Lung microvascular endothelial cell (primary cell): Measurements from ENCODE around the gene SHISAL1. TPM values are rescaled to one million over a fixed set of nuclear protein-coding genes. Genes with fewer than 3 reads are reported as not detected.
"Not testable (repeated sequence)": the region's sequence is repeated elsewhere in the genome, so short reads cannot be mapped to it uniquely, and the experiment has no call there.

ENCODE experiments used
- DNase-seq, 2 donors: peaks; one replicate each; pipeline versions ENCODE4 v3.0.0 to v3.0.0-alpha.2; 2010; ENCODE audit warnings: low read depth in 2 of 2
- total RNA-seq: library from RNA; depleted of rRNA; stranded (reverse); fragments of >200 nt; gene quantifications from 2 replicates; pipeline ENCODE4 v1.2.1, GENCODE V29; 2014

The SHISAL1 gene
- total RNA-seq, 1 donor from 2014 or later, result under 0.01 TPM

DNA sequence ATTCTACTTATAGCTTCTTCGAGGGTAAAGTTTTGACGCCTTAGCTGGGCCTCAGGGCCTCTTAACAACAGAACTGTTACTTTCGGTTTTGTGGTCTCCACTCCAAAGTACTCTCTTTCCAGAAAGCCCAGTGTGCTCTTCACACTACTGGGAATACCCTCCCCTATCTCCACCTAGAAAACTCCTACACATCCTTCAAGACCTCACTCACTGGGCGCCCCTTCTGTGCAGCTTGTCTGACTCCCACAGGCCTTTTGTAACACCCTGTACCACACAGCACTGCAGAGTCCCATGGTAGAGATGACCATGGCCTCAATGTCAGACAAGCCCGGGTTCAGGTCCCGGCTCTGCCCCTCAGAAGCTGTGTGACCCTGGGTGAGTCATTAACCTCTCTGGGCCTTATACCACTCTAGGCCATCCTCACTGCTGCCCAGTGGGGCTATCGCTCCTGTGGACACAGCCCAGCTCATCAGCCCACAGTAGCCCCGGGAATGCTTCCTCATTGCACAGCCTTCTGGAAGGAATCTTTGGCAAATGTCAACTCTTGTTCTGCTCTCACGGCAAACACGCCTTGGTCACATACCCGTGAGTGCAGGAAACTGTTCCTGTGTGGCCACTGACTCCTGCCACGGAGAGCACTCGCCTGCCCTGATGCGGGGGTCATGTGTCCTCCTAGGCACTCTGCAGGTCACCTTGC is 51.4 kb downstream of the SHISAL1 start:
- DNase-seq, result no peak

DNA sequence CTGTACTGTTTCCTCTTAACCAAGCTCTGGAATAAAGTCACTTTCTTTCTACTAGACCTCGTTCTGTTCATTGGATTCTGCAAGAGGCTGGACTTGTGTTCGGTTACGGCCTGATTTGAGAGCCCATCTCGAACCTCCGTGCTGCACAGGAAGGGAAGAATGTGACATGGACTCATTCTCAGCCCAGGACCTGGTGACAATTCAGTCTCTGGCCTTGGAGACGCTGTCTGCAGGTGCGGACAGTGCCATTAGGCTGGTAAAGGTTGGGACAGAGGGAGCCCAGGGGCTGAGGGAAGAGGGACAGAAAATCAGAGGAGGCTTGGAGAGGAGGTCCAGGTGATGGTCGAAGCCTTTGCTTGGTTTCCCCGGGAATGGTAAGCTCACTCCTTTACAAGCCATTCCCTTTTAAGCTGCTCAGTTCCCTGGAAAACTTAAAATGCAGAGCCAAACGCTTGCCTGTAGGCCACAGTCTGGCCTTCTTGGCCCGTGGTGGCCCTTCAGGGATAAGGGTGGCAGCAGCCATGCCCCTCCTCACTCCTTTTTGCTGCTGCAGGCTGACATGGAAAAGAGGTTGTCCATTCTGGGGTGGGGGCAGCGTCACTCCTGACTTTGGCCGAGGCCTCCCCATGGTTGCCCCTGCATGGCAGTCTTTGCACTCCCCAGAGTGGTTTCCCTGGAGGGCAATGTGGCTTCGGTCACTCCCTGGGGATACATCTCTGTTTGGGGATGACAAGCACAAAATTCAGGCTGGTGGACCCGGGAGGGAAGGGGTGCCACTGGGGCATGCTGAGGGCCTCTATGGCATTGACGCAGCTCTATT is 52.3 kb downstream of the SHISAL1 start:
- DNase-seq, result no peak

DNA sequence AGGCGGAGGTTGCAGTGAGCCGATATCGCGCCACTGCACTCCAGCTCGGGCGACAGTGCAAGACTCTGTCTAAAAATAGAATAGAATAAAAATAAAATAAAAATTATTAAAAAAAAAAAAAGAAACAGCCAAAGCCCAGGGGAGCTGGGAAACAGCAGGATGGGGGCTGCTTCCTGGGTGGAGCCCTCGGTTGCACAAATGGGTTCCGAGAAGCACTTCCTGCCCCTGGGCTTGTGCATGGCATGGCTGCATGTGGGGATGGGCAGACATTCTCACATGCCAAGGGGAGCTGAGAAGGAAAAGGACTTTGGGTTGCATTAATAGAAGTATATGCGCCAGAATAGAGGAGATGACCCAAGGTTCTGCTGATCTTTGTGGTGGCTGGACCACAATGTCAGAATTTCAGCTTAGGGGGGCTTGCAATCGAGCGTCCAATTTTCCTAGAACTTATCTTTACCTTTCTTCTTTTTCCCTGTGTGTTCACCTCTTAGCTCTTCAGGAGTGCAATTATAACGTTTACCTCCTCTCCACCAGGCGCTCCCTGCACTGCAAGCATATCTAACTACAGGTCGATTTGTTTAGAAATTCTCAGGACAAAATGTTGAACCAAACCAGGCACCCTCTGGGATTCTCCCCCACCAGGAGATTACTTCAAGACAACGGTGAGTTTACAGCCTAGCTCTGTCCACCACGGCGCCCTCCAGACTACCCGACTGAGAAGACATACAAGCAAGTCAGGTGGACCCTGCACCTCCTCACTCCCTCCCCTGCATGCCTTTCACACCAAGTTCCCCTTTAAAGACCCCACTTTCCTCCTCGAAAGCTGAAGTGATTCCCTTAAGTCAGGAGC is 53.2 kb downstream of the SHISAL1 start:
- DNase-seq, result no peak

DNA sequence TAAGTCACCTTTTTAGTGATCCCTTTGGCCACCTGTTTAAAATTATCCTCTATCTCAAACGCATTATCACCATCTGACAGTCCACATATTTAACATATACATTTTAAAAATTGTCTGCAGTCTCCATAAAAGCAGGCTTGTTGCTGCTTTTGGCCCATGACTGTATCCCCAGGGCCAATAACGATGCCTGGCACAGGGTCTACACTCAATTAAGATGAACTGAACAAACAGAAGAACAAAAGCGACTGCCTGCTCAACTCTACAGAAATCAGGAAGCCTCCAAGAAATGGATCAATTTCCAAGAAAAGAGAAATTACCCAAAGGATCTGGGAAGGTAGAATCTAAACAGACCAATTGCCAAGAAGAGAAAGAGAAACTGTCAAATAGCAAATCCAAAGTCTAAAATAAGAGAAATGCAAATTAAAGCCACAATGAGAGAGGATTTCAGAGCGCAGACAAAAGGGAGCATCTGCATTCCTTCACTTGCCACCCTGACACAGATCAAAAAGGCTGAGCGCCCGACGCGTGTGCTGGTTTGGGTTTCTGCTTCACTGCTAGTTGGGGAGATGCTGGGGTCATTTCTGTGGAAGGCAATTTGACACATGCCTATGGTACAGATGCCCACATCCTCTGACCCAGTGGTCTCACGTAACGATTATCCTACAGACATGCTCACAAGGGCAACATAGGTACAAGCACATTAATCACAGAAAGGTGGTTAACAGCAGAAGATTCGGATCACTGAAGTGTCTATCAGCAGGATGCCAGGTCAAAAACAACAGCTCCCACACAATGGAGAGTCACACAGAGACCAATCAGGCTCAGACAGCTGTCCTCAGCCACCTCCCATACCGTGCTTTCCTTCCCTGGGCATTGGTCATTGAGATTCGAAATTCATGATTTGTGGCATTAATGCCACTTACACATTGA is 55.9 kb downstream of the SHISAL1 start:
- no peak for DNase-seq

DNA sequence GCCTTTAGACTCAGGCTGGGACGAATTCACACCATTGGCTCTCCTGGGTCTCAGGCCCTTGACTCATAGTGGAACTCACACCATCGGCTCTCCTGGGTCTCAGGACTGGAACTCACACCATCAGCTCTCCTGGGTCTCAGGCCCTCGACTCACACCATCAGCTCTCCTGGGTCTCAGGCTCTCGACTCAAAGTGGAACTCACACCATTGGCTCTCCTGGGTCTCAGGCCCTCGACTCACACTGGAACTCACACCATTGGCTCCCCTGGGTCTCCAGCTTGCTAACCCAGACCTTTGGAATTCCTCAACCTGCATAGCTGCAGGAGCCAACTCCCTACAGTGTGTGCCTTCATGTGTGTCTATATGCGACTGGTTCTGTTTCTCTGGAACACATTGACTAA is 56.7 kb downstream of the SHISAL1 start:
- DNase-seq, result no peak

DNA sequence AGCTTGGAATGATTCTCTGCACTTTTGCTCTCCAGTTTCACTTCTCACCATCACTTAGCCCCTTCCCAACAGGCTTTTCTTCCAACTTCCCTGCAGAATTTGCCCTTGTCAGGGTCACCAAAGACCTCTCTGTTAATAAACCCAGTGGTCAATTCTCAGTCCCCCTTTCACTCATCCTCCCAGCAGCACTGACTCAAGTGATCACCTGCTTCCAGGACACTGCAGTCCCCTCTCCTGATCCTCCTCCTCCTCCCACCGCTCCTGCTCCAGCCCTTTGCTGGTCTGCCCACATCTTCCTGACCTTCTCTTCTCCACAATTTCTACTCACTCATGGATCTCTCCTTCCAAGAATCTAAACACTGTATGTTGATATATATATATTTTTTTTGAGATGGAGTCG is 57.9 kb downstream of the SHISAL1 start:
- DNase-seq, result no peak

DNA sequence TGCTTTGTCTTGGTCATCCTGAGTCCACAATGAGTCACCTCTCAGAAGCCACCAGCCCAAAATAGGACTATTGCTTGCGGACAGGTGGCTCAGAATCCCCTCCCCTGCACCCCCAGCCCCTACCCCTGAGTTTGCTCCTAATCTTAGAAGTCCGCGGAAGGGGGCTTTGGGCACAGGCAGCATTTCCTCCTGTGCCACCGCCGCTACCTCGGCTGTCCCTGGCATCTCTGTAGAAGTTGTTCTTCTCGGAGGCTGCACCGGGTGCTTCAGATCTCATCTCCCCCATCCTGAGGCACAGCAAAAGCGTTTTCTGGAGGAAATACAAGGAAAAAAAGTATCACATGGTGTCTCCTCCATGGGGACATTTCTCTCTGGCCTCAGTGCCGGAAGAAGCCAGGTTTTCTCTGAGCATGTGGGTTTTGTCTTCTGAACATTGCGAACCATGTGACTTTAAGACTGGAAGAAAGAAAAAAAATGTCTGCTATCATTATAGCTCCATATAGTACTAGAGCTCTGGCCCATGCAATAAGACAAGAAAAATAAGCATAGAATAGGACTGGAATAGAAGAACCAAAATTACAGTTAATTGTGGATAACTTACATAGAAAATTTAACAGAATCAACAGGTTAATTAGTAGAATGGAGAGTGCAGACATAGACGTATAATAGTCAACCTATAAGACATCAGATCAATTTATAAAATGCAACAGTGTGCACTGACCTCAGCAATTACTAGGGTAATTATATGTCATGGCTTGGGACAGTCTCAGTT is 63.2 kb downstream of the SHISAL1 start:
- DNase-seq, result no peak

DNA sequence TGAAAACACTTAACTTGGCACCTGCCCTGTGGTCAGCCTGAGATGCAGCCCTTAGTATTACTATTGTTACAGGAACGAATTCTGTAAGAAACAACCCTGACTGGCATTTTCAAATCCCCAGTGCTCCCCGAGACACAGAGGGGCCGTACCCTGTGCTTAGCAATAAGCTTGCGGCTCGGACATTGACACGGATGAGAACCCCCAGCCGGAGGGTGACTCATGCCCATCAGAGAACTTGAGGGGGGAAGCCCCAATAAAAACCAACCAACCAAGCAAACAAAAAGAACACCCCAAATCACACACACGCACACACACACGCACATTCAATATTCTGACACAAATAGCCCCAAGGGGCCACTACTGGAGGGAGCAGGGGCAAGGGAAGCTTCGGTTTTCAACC is 63.8 kb downstream of the SHISAL1 start:
- no peak for DNase-seq

DNA sequence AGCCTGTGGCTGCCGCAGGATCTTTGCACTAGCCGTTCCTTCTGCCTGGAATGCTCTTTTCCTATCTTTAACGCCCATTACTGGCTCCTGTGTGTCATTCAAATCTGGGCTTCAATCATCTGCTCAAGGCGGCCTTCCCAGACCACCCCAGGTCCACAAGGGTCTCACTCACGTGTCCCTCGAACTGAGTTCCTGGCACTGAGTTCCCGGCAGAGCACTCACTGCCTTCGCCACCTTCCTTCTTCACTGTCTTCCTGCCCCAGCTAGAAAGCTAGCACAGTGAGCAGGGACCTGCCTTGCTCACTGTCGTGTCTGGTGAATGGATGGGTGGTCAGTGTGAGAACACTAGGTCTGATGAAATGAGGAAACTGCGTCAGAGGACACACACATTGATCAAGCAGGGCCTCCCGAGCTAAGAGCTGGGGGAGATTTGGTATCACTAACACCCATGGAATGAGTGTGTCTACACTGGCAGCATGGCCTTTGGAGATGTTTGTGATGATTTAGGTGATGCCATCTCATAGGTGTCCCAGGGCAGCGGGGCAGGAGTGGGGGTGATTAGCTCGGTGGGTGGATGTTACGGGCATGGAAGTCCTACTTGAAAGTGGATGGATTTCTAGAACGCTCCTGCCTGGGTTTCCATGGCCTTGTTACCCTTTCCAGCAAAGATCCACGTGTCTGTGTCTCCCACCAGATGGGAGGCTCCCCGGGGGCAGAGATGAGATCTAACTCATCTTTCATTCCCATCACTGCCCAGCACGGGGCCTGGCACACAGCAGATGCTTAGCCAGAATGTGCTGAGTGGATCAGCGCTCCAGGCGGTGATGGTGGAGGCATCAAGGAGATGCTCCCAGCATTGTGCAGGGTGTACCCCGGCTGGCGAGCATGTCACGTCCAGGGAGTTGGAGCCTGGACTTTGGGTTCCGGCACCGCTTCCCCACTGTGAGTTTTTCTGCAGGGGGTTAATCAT is 64.5 kb downstream of the SHISAL1 start:
- DNase-seq, result no peak

DNA sequence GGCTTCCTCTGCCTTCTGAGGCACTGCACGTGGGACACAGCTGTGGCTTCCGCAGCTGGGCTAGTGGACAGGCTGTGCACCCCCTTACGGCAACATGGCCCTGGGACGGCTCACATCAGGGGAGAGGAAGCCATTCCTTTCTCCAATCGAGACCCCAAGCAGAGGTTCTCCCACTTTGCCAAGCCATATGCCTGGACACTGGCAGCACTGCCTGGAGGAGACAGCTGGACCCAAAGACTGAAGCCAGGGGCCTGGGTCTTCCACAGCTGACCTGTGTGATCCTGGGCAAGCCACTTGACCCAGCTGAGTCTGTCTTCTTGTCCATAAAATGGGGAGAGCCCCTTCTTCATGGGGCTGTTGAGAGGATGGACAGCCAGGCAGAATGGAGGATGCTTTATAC is 65.4 kb downstream of the SHISAL1 start:
- DNase-seq, result no peak

DNA sequence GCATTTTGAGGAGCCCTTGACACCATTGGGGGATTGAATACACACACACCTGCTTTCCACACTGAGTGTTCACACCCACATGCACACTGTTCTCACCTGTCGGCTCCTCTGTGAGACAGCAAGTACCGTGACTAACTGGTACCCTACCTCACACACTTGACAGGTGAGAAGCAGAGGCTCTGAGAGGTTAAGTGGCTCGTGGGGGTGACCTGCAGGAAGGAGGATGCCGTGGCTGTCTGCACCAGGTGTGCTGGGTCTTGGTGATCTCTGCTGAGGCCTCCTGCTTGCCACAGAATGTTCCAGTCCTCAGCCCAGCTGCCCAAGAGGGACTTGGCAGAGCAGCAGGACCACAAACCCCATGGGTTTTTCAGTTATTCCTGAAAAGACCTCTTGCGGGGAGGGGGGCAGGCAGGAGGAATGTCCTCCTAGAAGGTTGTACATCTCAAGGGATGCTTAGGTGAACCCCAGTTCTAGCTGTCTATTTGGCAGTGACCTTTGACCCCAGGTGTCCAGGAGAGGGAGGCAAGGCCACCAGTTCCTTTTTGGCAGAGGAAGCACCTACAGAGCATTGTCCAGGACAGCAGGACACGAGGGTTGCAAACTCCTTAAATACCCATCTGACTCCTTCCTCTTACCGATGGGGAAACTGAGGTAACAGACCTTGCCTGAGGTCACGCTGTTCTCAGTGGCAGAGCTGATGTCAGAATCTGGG is 66.0 kb downstream of the SHISAL1 start:
- DNase-seq, result no peak

DNA sequence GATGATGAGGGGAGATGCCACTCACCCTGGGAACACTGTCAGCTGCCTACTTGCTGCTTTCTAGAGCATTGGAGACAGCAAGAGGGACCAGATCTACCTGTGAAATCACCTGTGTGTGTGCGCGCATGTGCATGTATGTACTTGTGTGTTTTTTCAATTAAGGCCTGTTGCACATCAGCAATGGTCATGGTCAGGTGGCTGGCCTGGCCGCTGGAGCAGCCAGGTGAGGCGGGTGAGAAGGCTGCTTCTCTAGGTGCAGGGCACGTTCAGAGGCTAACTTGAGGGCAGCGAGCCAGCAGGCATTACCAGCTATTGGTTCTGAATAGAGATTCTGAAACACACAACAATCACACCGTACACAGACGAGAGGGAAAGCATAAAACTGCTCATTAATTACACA is 66.9 kb downstream of the SHISAL1 start:
- no peak for DNase-seq

DNA sequence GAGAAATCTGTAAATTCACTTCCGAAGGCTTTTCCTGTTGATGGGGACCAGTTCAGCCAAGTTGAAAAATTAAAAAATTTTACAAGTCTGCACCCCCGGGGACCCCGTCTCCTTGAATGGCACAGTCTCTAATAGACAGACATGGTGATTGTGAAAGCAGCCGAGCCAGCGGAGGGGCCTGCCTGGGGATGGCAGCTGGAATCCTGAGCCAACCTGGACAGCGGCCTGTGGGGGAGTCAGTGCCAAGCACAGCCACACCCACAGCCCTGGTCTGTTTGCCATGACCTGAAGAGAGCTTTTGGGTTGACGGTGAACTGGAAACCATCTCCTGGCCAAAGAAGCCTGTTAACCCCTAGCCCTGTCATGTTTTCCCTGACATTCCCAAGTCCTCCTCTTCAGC is 67.3 kb downstream of the SHISAL1 start:
- DNase-seq, result no peak

DNA sequence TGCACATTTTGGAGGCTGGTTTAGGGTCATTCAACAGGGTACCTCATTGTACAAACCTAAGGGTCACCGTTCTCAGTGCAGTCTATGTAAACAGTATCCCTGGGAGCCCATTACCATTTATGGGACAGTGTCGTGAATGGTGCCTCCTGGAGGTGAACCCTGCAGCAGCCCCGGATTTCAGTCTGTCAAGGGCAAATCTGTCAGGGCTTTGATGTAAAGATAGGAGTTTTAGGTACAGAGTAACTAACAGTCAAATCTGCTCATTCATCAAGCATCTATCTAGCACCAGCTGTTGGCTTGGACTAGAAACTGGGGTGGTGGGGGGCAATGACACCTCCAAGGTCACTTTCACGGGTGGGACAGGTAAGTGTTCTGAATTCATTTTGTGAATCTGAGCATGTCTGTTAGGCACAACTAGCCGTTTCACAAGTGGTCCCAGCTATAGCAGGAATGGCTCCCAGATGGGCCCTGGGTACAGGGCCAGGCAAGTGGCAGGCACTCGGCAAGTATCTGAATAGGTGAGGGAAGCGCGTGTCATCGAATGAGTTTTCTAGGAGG is 68.4 kb downstream of the SHISAL1 start:
- no peak for DNase-seq

DNA sequence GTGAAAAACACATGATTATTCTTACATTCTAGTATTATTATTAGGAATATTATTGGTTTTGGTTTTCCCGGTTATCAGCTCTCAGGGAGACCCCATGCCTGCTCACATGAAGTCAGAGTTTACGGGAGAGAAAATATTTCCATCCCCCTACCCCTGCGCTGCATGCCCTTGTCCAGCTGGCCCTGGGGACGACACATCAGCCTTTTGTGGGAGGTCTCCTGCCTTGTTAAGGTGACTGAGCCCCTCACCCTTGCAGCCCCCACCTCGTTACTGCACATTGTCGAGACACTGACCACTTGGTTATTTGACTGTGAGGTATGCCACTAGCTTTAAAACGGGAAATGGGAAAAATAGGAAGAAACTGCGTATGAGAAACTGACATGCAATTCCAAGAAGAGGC is 69.0 kb downstream of the SHISAL1 start:
- DNase-seq, result no peak

DNA sequence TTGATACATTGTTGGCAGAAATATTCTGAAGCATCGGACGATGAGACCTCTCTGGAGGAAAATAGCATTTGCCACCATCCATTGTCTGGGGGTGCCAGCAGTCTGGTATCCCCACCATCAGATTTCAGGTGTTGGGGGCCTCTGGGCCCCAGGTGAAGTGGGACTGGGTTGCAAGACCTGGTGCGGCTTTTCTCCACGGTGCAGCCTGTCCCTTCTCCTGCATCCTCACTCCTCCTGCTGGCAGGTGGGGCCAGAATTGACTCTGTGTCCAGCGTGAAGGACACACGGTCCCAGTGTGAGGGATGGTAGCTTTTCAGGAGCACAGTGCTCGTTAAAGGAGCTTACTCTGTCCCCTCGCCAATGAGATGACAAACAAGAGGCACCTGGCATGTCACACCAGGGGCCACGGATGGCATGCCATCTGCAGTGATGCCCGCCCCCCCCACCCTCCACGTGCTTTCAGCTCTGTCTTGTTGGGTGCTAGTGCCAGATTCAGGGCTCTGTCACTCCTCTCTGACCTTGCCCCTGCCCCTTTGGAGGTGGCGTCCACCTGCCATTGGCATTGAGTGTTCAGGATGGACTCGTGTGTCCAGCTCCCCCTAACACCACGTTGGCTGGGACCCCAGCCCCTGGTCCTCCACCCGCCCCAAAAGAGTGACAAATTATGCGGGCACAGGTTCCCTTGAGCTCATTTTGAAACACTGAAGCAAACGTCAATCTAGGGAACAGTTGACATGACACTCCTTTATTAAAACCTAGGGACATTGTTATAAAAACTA is 69.6 kb downstream of the SHISAL1 start:
- no peak for DNase-seq

DNA sequence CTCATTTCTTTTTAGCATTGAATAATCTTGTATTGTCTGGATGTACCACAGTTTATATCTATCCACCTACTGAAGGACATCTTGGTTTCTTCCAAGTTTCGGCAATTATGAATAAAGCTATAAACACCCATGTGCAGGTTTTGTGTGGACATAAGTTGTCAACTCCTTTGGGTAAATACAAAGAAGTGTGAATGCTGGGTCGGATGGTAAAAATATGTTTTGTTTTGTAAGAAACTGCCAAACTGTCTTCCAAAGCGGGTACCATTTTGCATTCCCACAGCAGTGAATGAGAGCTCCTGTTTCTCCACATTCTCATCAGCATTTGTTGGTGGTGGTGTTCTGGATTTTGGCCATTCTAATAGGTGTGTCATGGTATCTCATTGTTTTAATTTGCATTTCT is 71.6 kb downstream of the SHISAL1 start:
- DNase-seq, result not testable (repeated sequence)
